Measurements from ENCODE around the gene HNRNPL.

- TF ChIP-seq EZH2 (optimal IDR thresholded peaks at IDR 0.05; ENCODE audit: low read depth, low read length) (no peak), EZH2phosphoT487 (IDR thresholded peaks at IDR 0.05; ENCODE audit: low read length) (no peak), CTCF (IDR thresholded peaks at IDR 0.05; ENCODE audit: low read length) (no peak)
These were observed 54.2 kb downstream of the HNRNPL start for GRCh38 chr19:38795549-38795948.
